Gastrocnemius medialis (tissue), 4 donors: ENCODE results near the gene PNMT.

Source experiments
- CTCF ChIP-seq, 5 experiments: fragments of 450-650 bp in 3 of 5; fragments of 200-600 bp in 2 of 5; sonication (generic) in 2 of 5; IDR thresholded peaks in 4 of 5; conservative IDR thresholded peaks in 1 of 5; 1 replicate in 4 of 5; 2 replicates in 1 of 5; pipeline ENCODE4 v1.5.1; 2016 to 2019; ENCODE audit warnings: antibody characterized with exemption in 5 of 5, mild to moderate bottlenecking in 3 of 5, moderate library complexity in 3 of 5
- POLR2A ChIP-seq, 2 donors: fragments of 450-650 bp; IDR thresholded peaks; one replicate each; pipeline ENCODE4 v1.6.1; 2017; ENCODE audit warnings: antibody characterized with exemption in 2 of 2, mild to moderate bottlenecking in 2 of 2, moderate library complexity in 2 of 2

GRCh38 chr17:39621523-39622379, 46.5 kb upstream of the PNMT start:
- TF ChIP-seq CTCF (IDR thresholded peaks at IDR 0.05 in 4 of 5, conservative IDR thresholded peaks at IDR 0.05 in 1 of 5), result peak; percentile 97 to 99 (median 99)
- no peak for TF ChIP-seq POLR2A (IDR thresholded peaks at IDR 0.05)
